K562 (cell line): ENCODE data around the gene KRTAP10-12. TPM values are rescaled to one million over a fixed set of nuclear protein-coding genes. Genes with fewer than 3 reads are reported as not detected.
"Not testable (repeated sequence)": the region's sequence is repeated elsewhere in the genome, so short reads cannot be mapped to it uniquely, and the experiment has no call there.

Source experiments
- ATAC-seq: fragments of 200-7000 bp; cut with Tn5 transposase; 3 replicates; pipeline ENCODE4 v1.9.1; 2020; ENCODE audit warnings: moderate library complexity
- Bru-seq: library from RNA; stranded (reverse); fragments of 400-500 nt; gene quantifications from one replicate; lab custom pipeline; 2021; lab: Mats Ljungman, UMichigan
- BruChase-seq, 2 experiments: library from RNA; stranded (reverse); fragments of 400-500 nt; gene quantifications; one replicate each; lab custom pipeline; 2021; lab: Mats Ljungman, UMichigan
- BruUV-seq: library from RNA; stranded (reverse); fragments of 400-500 nt; replicated peaks from 2 replicates; lab custom pipeline; 2021; lab: Mats Ljungman, UMichigan
- CTCF ChIA-PET: fragments of 300-600 bp; formaldehyde crosslinking; extraction: SDS; loops from one replicate; lab custom pipeline; 2021; ENCODE audit warnings: low intra/inter-chr PET ratio; lab: Yijun Ruan, JAX
- POLR2A ChIA-PET: fragments of 300-600, 350-650 bp; sonication (Branson Sonifier 250); formaldehyde crosslinking; extraction: SDS; loops from one replicate; lab custom pipeline; 2021; ENCODE audit warnings: antibody characterized with exemption, inconsistent platforms; lab: Yijun Ruan, JAX
- DNase-seq, 4 experiments: peaks; one replicate each; pipeline versions ENCODE4 v3.0.0 to v3.0.0-alpha.2; 2011 to 2018; ENCODE audit warnings: low spot score in 3 of 4, mixed read lengths in 3 of 4; ENCODE audit errors: extremely low read depth in 1 of 4
- FAIRE-seq: peaks from 2 replicates; lab custom pipeline; 2011; peaks lifted over from hg19 to GRCh38; lab: Jason Lieb, UNC
- H2AFZ ChIP-seq: 2 replicates; pipeline ENCODE4 v1.6.0; 2011; ENCODE audit warnings: low read depth, low read length, control low read depth, inconsistent platforms
- H3K27ac ChIP-seq: fragments of 200-600 bp; 3 replicates; pipeline ENCODE4 v1.8.0; 2011; ENCODE audit warnings: low read depth, mild to moderate bottlenecking, control low read depth, inconsistent platforms, low read length, moderate library complexity, mixed read lengths; ENCODE audit errors: extremely low read depth
- H3K27me3 ChIP-seq, 2 experiments: fragments of 300-600 bp in 1 of 2; 2 replicates in 1 of 2; 3 replicates in 1 of 2; pipeline versions ENCODE4 v1.6.0 to v1.8.0; 2011; ENCODE audit warnings: inconsistent platforms in 2 of 2, low read length in 2 of 2, mild to moderate bottlenecking in 1 of 2, mixed read lengths in 1 of 2, moderate library complexity in 1 of 2; ENCODE audit not compliant: control insufficient read depth in 2 of 2, insufficient read depth in 2 of 2
- H3K36me3 ChIP-seq: fragments of 300-600 bp; 3 replicates; pipeline ENCODE4 v1.8.0; 2011; ENCODE audit warnings: mild to moderate bottlenecking, low read length, inconsistent platforms; ENCODE audit not compliant: control insufficient read depth, insufficient read depth
- H3K4me1 ChIP-seq, 2 experiments: fragments of 200-600 bp in 1 of 2; replicated peaks in 1 of 2; 2 replicates in 1 of 2; 3 replicates in 1 of 2; pipeline versions ENCODE4 v1.5.1 to v1.8.0; 2011; ENCODE audit warnings: inconsistent platforms in 2 of 2, low read length in 2 of 2, mild to moderate bottlenecking in 1 of 2, mixed read lengths in 1 of 2, moderate library complexity in 1 of 2; ENCODE audit not compliant: control insufficient read depth in 2 of 2, insufficient read depth in 2 of 2
- H3K4me2 ChIP-seq: 2 replicates; pipeline ENCODE4 v1.6.1; 2011; ENCODE audit warnings: low read length, control low read depth, inconsistent platforms, mixed read lengths; ENCODE audit not compliant: insufficient read depth
- H3K4me3 ChIP-seq: fragments of 200-600 bp; sonication (generic), shearing (Covaris generic); 2 replicates; pipeline ENCODE4 v1.5.1; 2016; ENCODE audit warnings: control low read depth, inconsistent platforms
- H3K79me2 ChIP-seq: fragments of 200-600 bp; 3 replicates; pipeline ENCODE4 v1.8.0; 2011; ENCODE audit warnings: low read length, inconsistent platforms; ENCODE audit not compliant: control insufficient read depth, insufficient read depth
- H3K9ac ChIP-seq, 2 experiments: 2 replicates each; pipeline versions ENCODE4 v1.6.0 to v1.6.1; 2011; ENCODE audit warnings: low read depth in 2 of 2, low read length in 2 of 2, control low read depth in 1 of 2, inconsistent platforms in 1 of 2, mild to moderate bottlenecking in 1 of 2, mixed read lengths in 1 of 2; ENCODE audit not compliant: insufficient read depth in 1 of 2
- H3K9me1 ChIP-seq: one replicate; pipeline ENCODE4 v1.6.0; 2011; ENCODE audit warnings: inconsistent platforms, mild to moderate bottlenecking, low read length, moderate library complexity; ENCODE audit not compliant: control insufficient read depth, insufficient read depth
- H3K9me3 ChIP-seq: replicated peaks from 2 replicates; pipeline ENCODE4 v1.5.1; 2011; ENCODE audit warnings: low read depth, low read length, inconsistent platforms; ENCODE audit not compliant: control insufficient read depth, insufficient read depth
- H4K20me1 ChIP-seq: replicated peaks from 2 replicates; pipeline ENCODE4 v1.6.1; 2011; ENCODE audit warnings: low read length, inconsistent platforms, mixed read lengths; ENCODE audit not compliant: control insufficient read depth, insufficient read depth
- JUND ChIP-seq, 2 experiments: IDR thresholded peaks; 2 replicates in 1 of 2; 3 replicates in 1 of 2; pipeline ENCODE4 v1.6.1; 2011; ENCODE audit warnings: borderline replicate concordance in 2 of 2, low read depth in 2 of 2, low read length in 2 of 2, improper control_type of control experiment in 1 of 2, missing biosample characterization in 1 of 2, missing genetic modification characterization in 1 of 2, missing genetic modification reagents in 1 of 2
- KAT8 ChIP-seq: fragments of 450-650 bp; IDR thresholded peaks from 2 replicates; pipeline ENCODE4 v1.6.1; 2016; ENCODE audit warnings: low read depth, mild to moderate bottlenecking
- SMARCC2 ChIP-seq: fragments of 450-650 bp; IDR thresholded peaks from 2 replicates; pipeline ENCODE4 v1.6.1; 2017; ENCODE audit warnings: antibody characterized with exemption, moderate library complexity, mild to moderate bottlenecking, low read depth
- SPI1 ChIP-seq: IDR thresholded peaks from 2 replicates; pipeline ENCODE4 v1.6.1; 2011; ENCODE audit warnings: low read depth, low read length, control low read depth, borderline replicate concordance
- TARDBP ChIP-seq: fragments of 450-650 bp; IDR thresholded peaks from 2 replicates; pipeline ENCODE4 v1.6.1; 2016
- TCF7L2 ChIP-seq: fragments of 150-350 bp; IDR thresholded peaks from 2 replicates; pipeline ENCODE4 v1.6.1; 2016; ENCODE audit warnings: low read depth, mild to moderate bottlenecking, low read length, moderate library complexity
- WGBS: fragments of 100-300 bp; shearing (Covaris generic); methylation state at CpG from one replicate; pipeline ENCODE4 v1.1.6; 2016; ENCODE audit warnings: low coverage, mixed read lengths; ENCODE audit not compliant: insufficient coverage; ENCODE audit errors: missing lambda C conversion rate; 5-methylcytosine and 5-hydroxymethylcytosine counted together
- in situ Hi-C: fragments of 300-500 bp; cut with MboI; formaldehyde crosslinking; loops from 4 replicates; pipeline ENCODE4 v1.15.0; 2018; ENCODE audit warnings: inconsistent platforms, mixed read lengths
- intact Hi-C: fragments of 100-400 bp; cut with micrococcal nuclease; formaldehyde crosslinking; loops from 2 replicates; pipeline ENCODE4 v1.14.2; 2022
- long read RNA-seq, 3 experiments: library from polyadenylated mRNA in 2 of 3; library from RNA in 1 of 3; unstranded in 2 of 3; stranded (forward) in 1 of 3; transcript quantifications; one replicate each; pipeline ENCODE4 v2.0.0, GENCODE V29; 2019 to 2022
- polyA minus RNA-seq, 3 experiments: library from RNA; depleted of rRNA, polyadenylated mRNA; stranded (reverse); fragments of >200 nt; gene quantifications; 2 replicates each; pipeline ENCODE4 v1.2.3, GENCODE V29; 2011
- polyA plus RNA-seq, 8 experiments: library from polyadenylated mRNA; depleted of rRNA in 4 of 8; stranded (reverse) in 5 of 8; unstranded in 3 of 8; fragments of >200 nt; fragmentation: Nextera tagmentation in 2 of 8; fragmentation: Illumina TruSeq in 1 of 8; extraction: Ambion mirVana in 2 of 8; extraction: Trizol in 1 of 8; gene quantifications; 2 replicates each; pipeline versions ENCODE4 v1.2.1 to v1.2.3, GENCODE V29; 2011 to 2014; ENCODE audit warnings: inconsistent platforms in 1 of 8, missing spikeins in 1 of 8
- total RNA-seq, 7 experiments: library from RNA; depleted of rRNA in 6 of 7; stranded (reverse); fragments of >200 nt in 6 of 7; fragmentation: Illumina TruSeq in 2 of 7; extraction: Trizol in 2 of 7; gene quantifications; 2 replicates each; pipeline versions ENCODE4 v1.2.1 to v1.2.3, GENCODE V29; 2011 to 2021; ENCODE audit warnings: low replicate concordance in 1 of 7
- TF ChIP-seq, protein P1 (sequence below), 2 experiments: IDR thresholded peaks in 1 of 2; conservative IDR thresholded peaks in 1 of 2; 2 replicates each; pipeline ENCODE4 v1.6.1; 2016; ENCODE audit warnings: low read depth in 2 of 2, mild to moderate bottlenecking in 1 of 2, missing compliant biosample characterization in 1 of 2, missing genetic modification characterization in 1 of 2, moderate library complexity in 1 of 2

The KRTAP10-12 gene
- total RNA-seq (2011; cell fraction: chromatin; rRNA removed; ENCODE audit: low replicate concordance), result not detected in 2 replicates
- total RNA-seq (2011; cell fraction: nucleolus; rRNA removed), result not detected in 2 replicates
- total RNA-seq (2011; cell fraction: nucleoplasm; rRNA removed), result not detected in 2 replicates
- not detected in 2 replicates for total RNA-seq (2014; rRNA removed)
- not detected in 2 replicates for total RNA-seq (2014; rRNA removed; fragmentation: Illumina TruSeq; extraction: Trizol)
- total RNA-seq (2015; rRNA removed; fragmentation: Illumina TruSeq; extraction: Trizol), result not detected in 2 replicates
- not detected in 2 replicates for total RNA-seq (2021)
- polyA plus RNA-seq (2011; rRNA removed), result not detected in 2 replicates
- polyA plus RNA-seq (2011; cell fraction: cytosol; rRNA removed), result not detected in 2 replicates
- polyA plus RNA-seq (2011; cell fraction: nucleus; rRNA removed), result not detected in 2 replicates
- not detected in 2 replicates for polyA plus RNA-seq (2012)
- not detected in 2 replicates for polyA plus RNA-seq (2014; fragmentation: Illumina TruSeq; extraction: Trizol)
- polyA plus RNA-seq (2014; fragmentation: Nextera tagmentation; extraction: Ambion mirVana), result not detected
- not detected in 2 replicates for polyA plus RNA-seq (2014; rRNA removed)
- not detected in 2 replicates for polyA minus RNA-seq (2011; rRNA and poly(A)+ RNA removed)
- polyA minus RNA-seq (2011; cell fraction: cytosol; rRNA and poly(A)+ RNA removed), result not detected in 2 replicates
- polyA minus RNA-seq (2011; cell fraction: nucleus; rRNA and poly(A)+ RNA removed), result not detected in 2 replicates
- Bru-seq, nascent RNA, result not detected
- BruChase-seq, experiment 1, labeled RNA remaining after a 2-hour chase, result not detected
- not detected for BruChase-seq, experiment 2, labeled RNA remaining after a 6-hour chase
- long read RNA-seq, experiment 1, result 0 reads
- long read RNA-seq, experiment 2, result 0 reads
- long read RNA-seq, experiment 3, result 0 reads

GRCh38 chr21:44697172-44697810, at the start of gene KRTAP10-12:
Gene KRTAP10-12 (plus strand): TSS chr21:44697172. CDS start chr21:44697202, 30 bp downstream.
- peaks cover 40 to 69% of the 10 kb centered on the region in 2 experiments for H3K27me3 ChIP-seq
- H3K36me3 ChIP-seq, H3K9ac ChIP-seq, in situ Hi-C loops, H3K9me3 ChIP-seq, H4K20me1 ChIP-seq, FAIRE-seq, H2AFZ ChIP-seq, BruUV-seq, H3K27ac ChIP-seq, CTCF ChIA-PET, intact Hi-C loops, H3K4me1 ChIP-seq, H3K4me2 ChIP-seq, H3K9me1 ChIP-seq, DNase-seq, H3K4me3 ChIP-seq, H3K79me2 ChIP-seq: not testable (repeated sequence)
- ATAC-seq, result peak; percentile 20; the same call in 1 of the 3 replicates
- WGBS, result 1% methylated on average over 12 of the region's 21 CpGs
- POLR2A ChIA-PET, result interaction anchor here (0.8 kb wide), 1 partner anchor 82 kb away, joined by 3 read pairs; no protein-coding TSS in a partner anchor

DNA sequence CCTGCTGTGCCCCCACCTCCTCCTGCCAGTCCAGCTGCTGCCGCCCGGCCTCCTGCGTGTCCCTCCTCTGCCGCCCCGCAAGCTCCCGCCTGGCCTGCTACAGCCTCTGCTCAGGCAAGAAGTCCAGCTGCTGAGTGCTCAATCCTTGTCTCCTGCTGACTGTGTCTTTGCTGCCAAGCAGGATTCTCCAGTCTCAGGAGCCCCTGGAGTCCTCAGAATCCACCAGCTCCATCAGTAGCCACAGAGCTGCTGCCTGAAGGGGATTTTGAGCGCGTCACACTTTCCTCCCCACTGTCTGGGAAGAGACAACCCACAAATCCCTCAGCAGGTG, 49.8 kb upstream of the KRTAP10-12 start:
- in situ Hi-C loops, result no loop called here
- Histone ChIP-seq H3K36me3 (no peaks in the 10 kb centered on the region), H3K4me2 (no peak overlapping the region), H3K9ac (no peak overlapping the region), H4K20me1 (no peaks in the 10 kb centered on the region), H3K9me1 (no peaks in the 10 kb centered on the region), H3K27ac (no peak overlapping the region), H3K4me3 (no peak overlapping the region), H3K4me1 (no peaks in the 10 kb centered on the region; a peak in 1 of 5 replicates), H2AFZ (no peak overlapping the region), H3K27me3 (peaks cover 9 to 52% of the 10 kb centered on the region in 2 experiments; a peak in 4 of 5 replicates), H3K9me3 (peaks cover 4% of the 10 kb centered on the region), H3K79me2 (no peaks in the 10 kb centered on the region)
- ATAC-seq, result no peak
- no peak for DNase-seq
- POLR2A ChIA-PET, result no interaction called here
- WGBS, result 0% methylated on average over 8 of the region's 8 CpGs
- CTCF ChIA-PET, result no interaction called here
- intact Hi-C loops, result no loop called here
- BruUV-seq, result no TSS peak
- FAIRE-seq, result no peak
- TF ChIP-seq KAT8 (no peak), SMARCC2 (no peak), SPI1 (no peak), TCF7L2 (no peak), TARDBP (no peak), JUND (IDR thresholded peaks at IDR 0.05; ENCODE audit: borderline replicate concordance, low read depth, low read length) (no peak), JUND (tag; IDR thresholded peaks at IDR 0.05; ENCODE audit: borderline replicate concordance, low read depth, low read length) (no peak)
- TF ChIP-seq, protein P1, sequence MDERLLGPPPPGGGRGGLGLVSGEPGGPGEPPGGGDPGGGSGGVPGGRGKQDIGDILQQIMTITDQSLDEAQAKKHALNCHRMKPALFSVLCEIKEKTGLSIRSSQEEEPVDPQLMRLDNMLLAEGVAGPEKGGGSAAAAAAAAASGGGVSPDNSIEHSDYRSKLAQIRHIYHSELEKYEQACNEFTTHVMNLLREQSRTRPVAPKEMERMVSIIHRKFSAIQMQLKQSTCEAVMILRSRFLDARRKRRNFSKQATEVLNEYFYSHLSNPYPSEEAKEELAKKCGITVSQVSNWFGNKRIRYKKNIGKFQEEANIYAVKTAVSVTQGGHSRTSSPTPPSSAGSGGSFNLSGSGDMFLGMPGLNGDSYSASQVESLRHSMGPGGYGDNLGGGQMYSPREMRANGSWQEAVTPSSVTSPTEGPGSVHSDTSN (CRISPR knock-in tag; IDR thresholded peaks at IDR 0.05; ENCODE audit: low read depth), result no peak
- TF ChIP-seq, protein P1 (tag; conservative IDR thresholded peaks at IDR 0.05; ENCODE audit: low read depth), result no peak
